NCI-H187 treated with DMSO at 0.1 percent for 48 hours (cell line): Measurements from ENCODE around the gene TRIM10.
"Not testable (repeated sequence)": the region's sequence is repeated elsewhere in the genome, so short reads cannot be mapped to it uniquely, and the experiment has no call there.

Experiments used
- DNase-seq: peaks from one replicate; lab custom pipeline; 2025; lab: John Stamatoyannopoulos, UW

Gene TRIM10

GRCh38 chr6:30171677-30172471 lies 10.9 kb upstream of the TRIM10 start:
- no peak for DNase-seq

- no peak for DNase-seq
Measured at GRCh38 chr6:30169658-30170614, 8.9 kb upstream of the TRIM10 start.

- no peak for DNase-seq
Measured at GRCh38 chr6:30168741-30169140, 7.7 kb upstream of the TRIM10 start.

GRCh38 chr6:30167101-30167500 lies 6.1 kb upstream of the TRIM10 start:
- DNase-seq: no peak

- DNase-seq: not testable (repeated sequence)
Measured at GRCh38 chr6:30165238-30165637, 4.2 kb upstream of the TRIM10 start.

- DNase-seq: no peak
Measured at GRCh38 chr6:30164714-30165113, 3.7 kb upstream of the TRIM10 start.

- no peak for DNase-seq
Measured at GRCh38 chr6:30163918-30164654, 3.1 kb upstream of the TRIM10 start.

- no peak for DNase-seq
Measured at GRCh38 chr6:30163090-30163917, 2.3 kb upstream of the TRIM10 start, which contains the start of gene TRIM15. Gene TRIM15, plus strand, starts transcription at chr6:30163546. Its CDS starts 139 bp downstream, at chr6:30163685.

GRCh38 chr6:30162265-30163089 lies 1.5 kb upstream of the TRIM10 start:
- DNase-seq: no peak

GRCh38 chr6:30160008-30160784 lies 815 bp downstream of the TRIM10 start:
- no peak for DNase-seq

GRCh38 chr6:30158475-30159040 lies 2.5 kb downstream of the TRIM10 start:
- no peak for DNase-seq

GRCh38 chr6:30157999-30158398 lies 3.0 kb downstream of the TRIM10 start:
- DNase-seq: no peak

GRCh38 chr6:30157581-30157980 lies 3.4 kb downstream of the TRIM10 start:
- DNase-seq: no peak

GRCh38 chr6:30156774-30157173 lies 4.2 kb downstream of the TRIM10 start:
- DNase-seq: no peak

GRCh38 chr6:30156262-30156599 lies 4.8 kb downstream of the TRIM10 start:
- no peak for DNase-seq

- DNase-seq: no peak
Measured at GRCh38 chr6:30155520-30156261, 5.3 kb downstream of the TRIM10 start.

GRCh38 chr6:30154709-30155519 lies 6.1 kb downstream of the TRIM10 start:
- no peak for DNase-seq

GRCh38 chr6:30154061-30154460 lies 7.0 kb downstream of the TRIM10 start:
- DNase-seq: no peak
